Erythroblast (primary cell): Measurements from ENCODE around the gene HSPB9.
A peak's percentile ranks its signal among the peaks of the same experiment; 100 is the strongest.

Source experiments
- DNase-seq, 2 experiments: peaks; one replicate each; lab custom pipeline; 2025; lab: John Stamatoyannopoulos, UW
- GATA1 ChIP-seq: IDR thresholded peaks from 2 replicates; pipeline ENCODE4 v1.6.1; 2011; ENCODE audit warnings: low read depth, mild to moderate bottlenecking, control low read depth, low read length, moderate library complexity
- POLR2A ChIP-seq: IDR thresholded peaks from 2 replicates; pipeline ENCODE4 v1.6.1; 2011; ENCODE audit warnings: mild to moderate bottlenecking, low read length

The HSPB9 gene

DNA sequence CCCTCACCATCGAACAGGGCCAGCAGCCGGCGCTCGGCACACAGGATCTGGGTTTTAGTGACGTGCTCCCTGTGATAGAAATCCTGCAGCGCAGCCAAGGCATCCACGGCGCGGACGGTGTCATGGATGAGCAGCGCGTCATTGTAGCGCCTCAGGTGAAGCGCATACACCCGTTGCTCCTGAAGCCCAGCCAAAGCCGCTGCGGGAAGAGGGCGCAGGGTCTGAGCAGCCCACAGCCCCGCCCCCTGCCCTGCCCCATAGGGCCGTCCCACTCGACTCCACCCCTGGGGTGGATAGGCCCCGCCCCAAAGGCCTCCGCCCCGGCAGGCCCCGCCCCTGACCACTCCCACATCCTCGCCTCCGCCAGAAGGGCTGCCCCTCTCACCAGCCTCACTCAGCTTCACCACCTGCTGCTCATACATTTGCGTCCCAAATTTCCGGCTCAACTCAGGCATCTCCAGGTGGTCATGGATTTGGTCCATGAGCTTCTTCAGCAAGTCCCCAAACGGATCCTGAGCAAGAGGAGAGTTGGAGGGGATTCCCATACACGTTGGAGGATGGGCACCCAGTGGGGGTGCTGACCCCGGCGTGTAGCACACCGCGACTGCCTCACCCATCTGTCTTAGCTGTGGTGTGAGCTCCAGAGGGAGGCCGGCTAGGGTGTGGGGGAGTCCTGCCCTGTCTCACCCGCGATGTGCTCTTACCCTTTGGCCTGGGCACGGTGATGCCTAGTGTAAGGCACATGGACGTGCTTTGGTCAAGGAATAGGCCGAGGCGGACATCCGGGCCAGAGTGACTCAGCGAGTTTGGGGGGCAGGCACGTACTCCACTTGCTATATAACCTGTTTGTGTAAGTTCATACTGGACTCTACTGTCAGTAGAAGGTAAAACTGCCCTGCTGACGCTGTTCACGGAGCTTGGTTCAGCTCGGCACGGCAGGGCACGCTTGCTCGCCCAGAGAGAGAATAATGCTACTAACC, 14.7 kb upstream of the HSPB9 start:
- TF ChIP-seq GATA1 (no peak), POLR2A (no peak)
- DNase-seq = peak; percentile 84 to 91

DNA sequence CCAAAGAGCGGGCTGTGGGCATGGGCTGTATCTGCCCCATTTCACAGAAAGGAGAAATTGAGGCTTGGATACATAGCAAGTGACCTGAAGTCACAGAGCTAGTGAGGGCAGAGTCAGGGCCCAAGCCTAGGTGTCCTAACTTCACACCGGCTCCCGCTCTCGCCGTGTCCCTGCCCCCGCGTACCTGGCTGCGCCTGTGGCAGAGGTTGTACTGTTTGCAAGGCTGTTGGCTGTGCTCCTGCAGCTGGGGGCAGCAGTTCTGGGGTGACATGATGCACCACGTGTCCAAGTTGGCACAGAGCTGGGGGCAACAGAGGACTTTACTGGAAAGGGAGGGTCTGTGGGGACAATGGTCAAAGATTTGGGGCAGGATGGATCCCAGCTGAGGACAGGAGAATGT, 13.5 kb upstream of the HSPB9 start:
- DNase-seq = no peak

DNA sequence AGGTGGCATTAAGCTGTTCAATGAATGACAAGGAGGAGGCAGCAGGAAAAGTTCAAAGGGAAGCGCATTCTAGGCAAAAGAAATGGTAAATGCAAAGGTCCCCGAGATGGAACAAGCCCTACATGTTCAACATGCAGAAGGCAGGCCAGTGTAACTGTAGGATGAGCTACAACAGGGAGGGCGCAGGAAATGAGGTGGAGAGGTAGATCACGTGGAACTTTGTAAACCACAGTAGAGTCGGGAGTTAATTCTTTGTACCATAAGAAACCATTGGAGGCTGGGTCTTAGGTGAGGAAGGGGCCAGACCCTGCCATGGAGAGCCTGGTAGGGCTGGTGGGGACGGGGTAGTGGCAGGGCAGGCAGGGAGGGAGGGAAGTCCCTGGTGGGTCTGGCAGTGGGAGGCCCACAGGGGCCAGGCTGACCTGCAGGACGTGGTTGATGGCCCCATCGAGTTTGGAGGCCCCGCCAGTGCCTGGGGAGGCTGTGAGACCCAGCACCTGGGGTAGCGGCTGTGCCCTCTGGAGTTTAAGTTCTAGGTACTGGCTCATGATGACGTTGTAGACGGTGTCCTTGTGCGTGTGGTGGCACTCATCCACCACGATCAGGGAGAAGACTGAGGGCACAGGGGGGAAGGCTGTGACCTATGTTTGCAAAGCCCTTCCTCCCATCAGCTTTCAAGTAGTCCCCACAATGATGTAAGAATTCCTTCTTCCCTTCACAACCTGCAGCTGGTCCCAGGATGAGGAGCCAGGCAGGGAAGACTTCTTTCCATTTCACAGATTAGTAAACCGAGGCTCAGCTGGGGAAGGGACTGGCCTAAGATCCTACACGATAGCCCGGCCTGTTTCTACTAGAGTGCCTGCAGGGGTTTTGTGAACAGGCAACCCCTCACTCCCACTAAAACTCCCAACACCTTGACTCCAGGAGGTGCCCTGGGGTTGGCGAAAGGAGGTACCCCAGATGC, 12.0 kb upstream of the HSPB9 start:
- no peak for DNase-seq
- TF ChIP-seq POLR2A (no peak), GATA1 (no peak)

More for the DNA sequence above, 13.5 kb upstream of the HSPB9 start:
- no peak for TF ChIP-seq POLR2A

DNA sequence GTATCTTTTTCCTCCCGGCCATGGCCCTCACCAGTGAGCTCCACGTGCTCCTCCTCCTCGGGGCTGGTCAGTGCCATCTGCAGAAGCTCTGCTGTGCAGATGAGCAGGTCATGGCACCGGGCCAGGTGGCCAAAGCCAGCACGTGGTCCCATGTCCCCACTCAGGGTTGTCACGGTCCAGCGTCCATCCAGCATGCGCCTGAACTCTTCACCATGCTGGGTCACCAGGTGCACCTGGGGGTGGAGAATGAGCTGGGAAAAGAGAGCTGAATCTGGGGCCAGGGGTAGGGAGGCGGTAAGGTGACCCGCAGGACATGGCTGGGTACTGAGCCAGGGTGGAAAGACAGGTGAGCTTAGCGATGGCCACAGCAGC, 11.4 kb upstream of the HSPB9 start:
- TF ChIP-seq GATA1 (no peak), POLR2A (no peak)
- DNase-seq = no peak

DNA sequence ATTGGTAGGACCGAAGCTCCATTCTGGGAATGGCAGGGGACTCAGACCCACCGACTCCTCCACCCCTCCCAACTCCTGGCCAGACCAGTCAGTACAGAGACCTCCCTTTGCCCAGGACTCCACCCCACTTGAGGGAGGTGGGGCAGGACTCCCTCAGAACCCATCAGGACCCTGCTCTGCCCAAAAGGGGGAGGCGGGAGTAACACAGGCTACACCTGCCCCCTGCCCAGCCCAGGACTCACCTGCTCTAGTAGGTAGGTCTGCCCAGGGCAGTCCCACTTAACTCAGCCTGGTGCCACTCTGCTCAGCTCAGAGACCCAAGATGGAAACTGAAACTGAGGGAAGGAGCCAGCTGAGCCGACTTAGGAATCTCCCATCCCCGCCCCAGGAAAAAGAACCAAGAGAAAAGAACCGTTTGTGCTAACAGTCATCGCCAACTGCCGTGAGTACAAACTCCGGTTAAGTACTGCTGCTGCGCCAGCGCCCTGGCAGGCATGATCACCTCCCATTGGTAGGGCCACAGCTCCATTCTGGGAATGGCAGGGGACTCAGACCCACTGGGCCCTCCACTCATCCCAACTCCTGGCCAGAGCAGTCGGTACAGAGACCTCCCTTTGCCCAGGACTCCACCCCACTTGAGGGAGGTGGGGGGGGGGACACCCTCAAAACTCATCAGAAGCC, 10.6 kb upstream of the HSPB9 start:
- peak in 1 of 2 experiments; percentile 51 for DNase-seq
- TF ChIP-seq GATA1 (no peak), POLR2A (no peak)

DNA sequence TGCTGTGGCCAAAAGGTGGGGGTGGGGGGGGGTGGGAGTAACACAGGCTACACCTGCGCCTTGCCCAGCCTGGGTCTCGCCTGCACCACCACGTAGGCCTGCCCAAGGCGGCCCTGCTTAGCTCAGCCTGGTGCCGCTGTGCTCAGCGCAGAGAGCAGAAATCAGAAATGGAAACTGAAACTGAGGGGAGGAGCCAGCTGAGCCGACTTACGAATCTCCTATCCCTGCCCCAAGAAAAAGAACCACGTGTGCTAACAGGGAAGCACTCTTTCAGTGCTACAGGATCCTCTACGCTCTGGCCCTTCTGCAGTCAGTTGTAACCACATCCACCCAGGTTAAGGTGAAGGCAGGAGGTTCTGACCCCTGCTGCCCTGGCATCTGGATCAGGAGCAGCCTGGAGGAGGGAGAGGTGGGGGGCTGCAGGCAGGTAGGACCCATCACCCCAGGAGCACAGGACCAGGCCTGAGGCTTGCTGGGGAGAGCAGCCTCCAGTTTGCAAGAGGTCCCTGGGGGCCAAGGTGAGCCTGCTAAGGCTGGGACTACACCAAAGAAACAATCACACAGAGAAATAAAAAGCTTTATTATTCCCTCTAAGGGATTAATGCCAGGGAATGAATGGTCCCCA, 9.9 kb upstream of the HSPB9 start, which contains the start of gene DHX58:
Gene DHX58, minus strand, starts transcription at position 163 of the 625 bp plus-strand sequence. CDS start 822 bp downstream, outside the sequence.
- peak; percentile 84 to 86 for DNase-seq
- TF ChIP-seq POLR2A (peak; percentile 64), GATA1 (no peak)

DNA sequence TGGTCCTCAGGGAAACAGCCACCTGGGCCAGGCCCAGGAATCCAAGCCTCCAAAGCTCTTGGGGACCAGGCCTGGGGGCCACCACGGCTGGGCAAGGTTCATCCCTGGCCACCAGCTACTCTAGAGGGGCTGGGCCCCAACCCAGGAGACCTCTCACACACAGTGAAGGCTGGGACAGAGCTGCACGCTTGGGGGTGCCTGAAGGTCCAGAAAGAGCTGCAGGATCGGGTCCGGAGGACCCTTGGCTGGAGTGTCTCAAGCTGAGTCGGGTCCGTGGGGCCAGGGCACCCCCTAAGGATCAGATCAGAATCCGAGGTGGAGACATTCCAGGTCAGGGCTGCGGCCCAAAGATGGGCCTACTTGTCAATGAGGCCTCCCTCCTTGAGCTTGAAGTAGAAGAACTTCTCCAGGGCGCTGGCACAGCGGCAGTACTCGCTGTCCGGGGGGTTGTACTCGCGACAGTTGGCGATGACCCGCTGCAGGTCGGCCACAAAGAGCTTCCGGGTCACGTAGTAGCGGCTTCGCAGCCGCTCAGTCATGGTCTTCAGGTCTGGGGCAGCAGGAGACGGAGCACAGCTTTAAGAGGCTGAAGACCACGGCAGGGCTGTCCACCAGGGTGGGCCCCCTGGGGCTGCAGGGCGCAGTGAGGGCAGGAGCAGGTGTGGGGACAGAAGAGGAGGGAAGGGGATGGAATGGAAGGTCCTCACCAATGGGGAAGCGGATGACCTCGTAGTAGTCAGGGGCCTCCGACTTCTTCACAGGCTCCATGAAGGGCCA, 9.1 kb upstream of the HSPB9 start:
- no peak for TF ChIP-seq POLR2A
- no peak for TF ChIP-seq GATA1
- DNase-seq = no peak

DNA sequence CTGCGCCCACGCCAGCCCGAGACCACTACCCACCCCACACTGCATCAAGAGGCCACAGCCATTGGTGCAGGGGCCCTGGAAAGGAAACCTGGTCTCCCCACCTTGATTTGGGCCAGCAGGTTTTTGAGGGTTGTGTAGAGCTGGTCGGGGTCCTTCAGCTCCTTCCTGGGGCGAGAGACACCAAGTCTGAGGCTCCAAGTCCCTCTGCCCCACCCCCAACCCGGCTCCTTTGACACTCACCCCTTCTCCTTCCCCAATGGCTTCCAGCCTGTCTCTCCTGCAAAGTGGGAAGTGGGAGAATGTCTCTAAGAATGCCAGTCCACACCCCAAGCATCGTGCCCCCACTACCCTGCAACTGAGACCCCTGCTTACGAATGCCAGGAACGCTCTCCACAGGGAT, 8.5 kb upstream of the HSPB9 start:
- no peak for TF ChIP-seq POLR2A
- TF ChIP-seq GATA1 = no peak
- DNase-seq = no peak

DNA sequence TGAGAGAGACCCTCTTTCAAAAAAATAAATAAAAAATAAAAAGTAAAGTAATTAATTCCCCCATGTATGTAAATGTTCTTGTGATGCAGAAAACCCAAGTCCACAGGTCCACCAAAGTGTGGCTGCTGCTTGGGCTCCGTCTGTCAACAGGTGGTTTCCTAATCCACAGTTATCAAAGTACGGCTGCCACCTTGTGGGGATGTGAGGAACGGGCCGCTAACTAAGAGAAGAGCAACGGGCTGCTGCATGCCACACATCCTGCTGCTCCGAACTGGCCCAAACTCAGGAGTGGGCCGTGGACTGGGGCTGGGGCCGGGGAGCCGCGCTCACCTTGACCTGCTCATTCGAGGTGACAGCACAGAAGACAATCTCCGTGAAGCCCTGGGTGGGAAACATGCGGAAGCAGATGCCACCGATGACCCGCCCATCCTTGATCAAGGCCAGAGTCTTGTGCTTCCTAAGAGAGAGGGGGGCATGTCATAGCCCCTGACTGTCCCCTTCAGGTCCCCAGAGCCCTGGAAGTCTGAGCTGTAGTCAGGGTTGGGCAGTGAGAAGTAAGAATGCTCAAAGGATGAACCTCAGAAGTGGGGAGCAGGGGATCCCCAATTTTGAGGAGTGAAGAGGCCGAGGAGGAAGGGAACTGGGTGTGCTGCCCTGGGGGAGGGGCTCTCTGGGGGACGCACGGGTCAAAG, 5.8 kb upstream of the HSPB9 start:
- DNase-seq = peak; percentile 76 to 87
- TF ChIP-seq GATA1 (no peak), POLR2A (no peak)

DNA sequence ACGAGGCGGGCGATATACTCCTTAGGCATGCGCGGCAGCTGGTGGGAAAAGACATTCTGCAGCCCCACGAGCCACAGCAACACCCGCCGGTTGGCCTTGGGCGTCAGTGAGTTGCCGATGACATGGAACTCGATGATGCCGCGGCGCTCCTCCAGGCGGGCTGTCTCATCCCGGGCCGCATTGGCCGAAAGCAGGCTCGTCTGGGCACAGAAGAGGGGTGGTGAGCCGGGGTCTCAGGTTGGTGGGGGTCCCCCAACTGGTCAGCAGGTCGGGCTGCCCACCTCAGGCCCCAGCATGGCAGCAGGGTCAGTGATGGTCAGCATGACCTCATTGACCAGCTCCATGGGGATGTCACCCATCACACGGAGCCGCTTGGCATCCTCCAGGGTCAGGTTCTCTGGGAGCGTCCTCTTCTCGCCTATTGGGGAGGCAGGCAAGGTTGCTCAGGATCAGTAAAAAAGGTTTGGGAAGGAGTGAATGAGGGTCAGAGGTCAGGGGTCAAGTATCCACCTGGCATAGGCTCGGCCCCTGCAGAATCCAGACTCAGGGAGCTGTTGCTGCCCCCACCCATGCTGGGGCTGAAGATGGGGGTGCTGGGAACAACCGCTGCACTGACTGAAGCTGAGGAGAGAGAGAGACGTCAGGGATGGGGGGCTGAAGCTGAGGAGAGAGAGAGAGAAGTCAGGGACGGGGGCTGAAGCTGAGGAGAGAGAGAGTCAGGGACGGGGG, 5.0 kb upstream of the HSPB9 start:
- TF ChIP-seq GATA1 = no peak
- no peak for TF ChIP-seq POLR2A
- DNase-seq = no peak

DNA sequence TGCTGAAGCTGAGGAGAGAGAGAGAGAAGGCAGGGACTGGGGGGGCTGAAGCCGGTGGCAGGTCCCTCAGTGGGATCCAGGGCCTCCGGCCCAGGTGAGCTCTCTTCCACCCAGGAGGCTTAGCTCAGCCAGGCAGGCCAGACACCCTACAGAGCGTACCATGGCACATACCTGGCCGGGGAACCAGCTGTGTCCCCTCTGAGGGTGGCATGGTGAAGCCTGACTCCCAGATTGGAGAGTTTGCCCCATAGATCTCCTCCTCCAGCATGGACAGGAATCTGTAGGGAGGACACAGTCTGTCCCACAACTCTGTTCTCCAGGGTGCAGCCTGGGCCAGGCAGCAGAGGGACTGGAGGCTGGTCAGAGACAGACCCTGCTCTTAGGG, 4.5 kb upstream of the HSPB9 start:
- TF ChIP-seq POLR2A = no peak
- no peak for TF ChIP-seq GATA1
- DNase-seq = no peak

DNA sequence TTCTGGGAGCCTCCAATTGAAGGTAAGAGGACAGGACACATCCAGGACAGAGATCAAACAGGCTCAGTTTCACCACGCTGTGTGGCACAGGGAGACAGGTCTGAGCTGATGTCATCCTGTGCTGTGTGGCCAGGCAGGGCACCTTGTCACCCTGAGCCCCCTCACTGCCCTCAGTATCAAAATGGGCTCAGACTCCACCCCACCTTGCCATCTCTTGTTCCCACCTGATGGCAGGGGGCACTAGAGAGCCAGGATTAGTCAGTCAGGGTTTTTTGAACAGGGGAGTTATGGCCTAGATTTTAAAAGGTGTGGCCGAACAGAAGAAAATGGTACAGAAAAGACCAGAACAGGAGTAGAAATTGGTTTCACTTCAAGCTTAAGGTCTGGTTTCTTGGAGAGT, 4.1 kb upstream of the HSPB9 start:
- no peak for TF ChIP-seq POLR2A
- TF ChIP-seq GATA1 = no peak
- DNase-seq = peak; percentile 31 to 54
